ENCODE results near the gene STIL. TPM values are rescaled to one million over a fixed set of nuclear protein-coding genes. Genes with fewer than 3 reads are reported as not detected.

Gene STIL
- total and polyA plus RNA-seq, 4 donors = 0.26 to 20.5 (median 0.75) TPM

- Histone ChIP-seq H3K27ac (ENCODE audit: low read depth in 1 of 2, low read length in 2 of 2) (peak overlapping the region; percentile 51 to 55), H3K36me3 (ENCODE audit: control insufficient read depth in 4 of 4, insufficient read depth in 3 of 4, low read depth in 1 of 4, low read length in 3 of 4) (no peaks in the 10 kb centered on the region), H3K9me3 (ENCODE audit: control insufficient read depth in 4 of 4, low read length in 3 of 4) (peaks cover 0 to 1% (median 0%) of the 10 kb centered on the region in 4 donors), H3K9ac (ENCODE audit: low read depth in 1 of 2, low read length in 2 of 2) (no peak overlapping the region), H3K4me1 (ENCODE audit: control insufficient read depth in 4 of 4, insufficient read depth in 4 of 4, low read length in 3 of 4) (peaks cover 0 to 10% (median 5%) of the 10 kb centered on the region in 4 donors), H3K4me3 (ENCODE audit: low read depth in 1 of 3, low read length in 3 of 3) (peak overlapping the region in 2 of 3 donors; percentile 19 to 26), H3K27me3 (ENCODE audit: control insufficient read depth in 4 of 4, insufficient read depth in 4 of 4, low read length in 3 of 4) (peaks cover 0 to 22% (median 14%) of the 10 kb centered on the region in 4 donors)
- 9% methylated on average over 44 of the region's 44 CpGs for WGBS
- TF ChIP-seq MAX (IDR thresholded peaks at IDR 0.05) = no peak
- no peak for TF ChIP-seq FOXA2 (IDR thresholded peaks at IDR 0.05)
- TF ChIP-seq SP1 (IDR thresholded peaks at IDR 0.05) = no peak
- TF ChIP-seq RXRA (IDR thresholded peaks at IDR 0.05) = no peak
- TF ChIP-seq YY1 (IDR thresholded peaks at IDR 0.05) = no peak
- no peak for TF ChIP-seq ATF3 (IDR thresholded peaks at IDR 0.05)
- DNase-seq (ENCODE audit: low spot score) = no peak
Measured at GRCh38 chr1:47230692-47231300, 83.2 kb downstream of the STIL start.

GRCh38 chr1:47229886-47230691 is 83.9 kb downstream of the STIL start:
- peaks cover 0 to 10% (median 7%) of the 10 kb centered on the region in 4 donors for H3K4me1 ChIP-seq (ENCODE audit: control insufficient read depth in 4 of 4, insufficient read depth in 4 of 4, low read length in 3 of 4)
- peak overlapping the region in 2 of 3 donors; percentile 14 to 19 for H3K4me3 ChIP-seq (ENCODE audit: low read depth in 1 of 3, low read length in 3 of 3)
- TF ChIP-seq GABPA (IDR thresholded peaks at IDR 0.05 in 1 of 2, conservative IDR thresholded peaks at IDR 0.05 in 1 of 2) (no peak), EGR1 (IDR thresholded peaks at IDR 0.05; ENCODE audit: low read depth in 2 of 2) (no peak), FOXA2 (IDR thresholded peaks at IDR 0.05) (no peak), HNF4A (conservative IDR thresholded peaks at IDR 0.05) (no peak), ATF3 (IDR thresholded peaks at IDR 0.05) (no peak), NR2F2 (IDR thresholded peaks at IDR 0.05) (no peak), ZBTB33 (IDR thresholded peaks at IDR 0.05) (no peak)
- peaks cover 0 to 1% (median 0%) of the 10 kb centered on the region in 4 donors for H3K9me3 ChIP-seq (ENCODE audit: control insufficient read depth in 4 of 4, low read length in 3 of 4)
- H3K36me3 ChIP-seq (ENCODE audit: control insufficient read depth in 4 of 4, insufficient read depth in 3 of 4, low read depth in 1 of 4, low read length in 3 of 4) = no peaks in the 10 kb centered on the region
- H3K9ac ChIP-seq (ENCODE audit: low read depth in 1 of 2, low read length in 2 of 2) = no peak overlapping the region
- peak; percentile 43 for DNase-seq (ENCODE audit: low spot score)
- H3K27me3 ChIP-seq (ENCODE audit: control insufficient read depth in 4 of 4, insufficient read depth in 4 of 4, low read length in 3 of 4) = peaks cover 0 to 22% (median 14%) of the 10 kb centered on the region in 4 donors
- peak overlapping the region in 1 of 2 donors; percentile 55 for H3K27ac ChIP-seq (ENCODE audit: low read depth in 1 of 2, low read length in 2 of 2)
- WGBS = 13% methylated on average over 23 of the region's 23 CpGs

All from liver (tissue), 9 donors.